GM13977 (cell line): ENCODE data around the gene KIAA1217.

ENCODE experiments used
- DNase-seq: peaks from one replicate; pipeline ENCODE4 v3.0.0; 2012; ENCODE audit warnings: low spot score
- CTCF ChIP-seq: IDR thresholded peaks from 2 replicates; pipeline ENCODE4 v1.5.1; 2012; ENCODE audit warnings: mild to moderate bottlenecking, control low read depth; ENCODE audit not compliant: insufficient read depth; ENCODE audit errors: extremely low read depth, missing control alignments
- in situ Hi-C: fragments of 300-500 bp; cut with MboI; formaldehyde crosslinking; loops from one replicate; pipeline ENCODE4 v1.12.0; 2022; ENCODE audit warnings: low sequenced_read_pairs, low pct_unique_long_range_greater_than_20kb, mixed read lengths, inconsistent platforms; ENCODE audit not compliant: unreplicated experiment

KIAA1217 gene

GRCh38 chr10:24432478-24433416, 223.8 kb downstream of the KIAA1217 start:
- TF ChIP-seq CTCF: no peak
- no peak for DNase-seq
- in situ Hi-C loops: no loop called here

- in situ Hi-C loops: no loop called here
- TF ChIP-seq CTCF: no peak
- DNase-seq: no peak
Observed at GRCh38 chr10:24433705-24434104, 224.8 kb downstream of the KIAA1217 start.

- TF ChIP-seq CTCF: no peak
- DNase-seq: no peak
- in situ Hi-C loops: no loop called here
Observed at GRCh38 chr10:24434961-24435360, 226.0 kb downstream of the KIAA1217 start.

GRCh38 chr10:24435374-24435773, 226.4 kb downstream of the KIAA1217 start:
- in situ Hi-C loops: no loop called here
- DNase-seq: no peak

GRCh38 chr10:24437302-24437701, 228.4 kb downstream of the KIAA1217 start:
- in situ Hi-C loops: no loop called here
- no peak for DNase-seq

More at GRCh38 chr10:24435374-24435773, 226.4 kb downstream of the KIAA1217 start:
- TF ChIP-seq CTCF: no peak

GRCh38 chr10:24438800-24439199, 229.9 kb downstream of the KIAA1217 start:
- DNase-seq: no peak
- in situ Hi-C loops: no loop called here
- TF ChIP-seq CTCF: no peak

More at GRCh38 chr10:24437302-24437701, 228.4 kb downstream of the KIAA1217 start:
- no peak for TF ChIP-seq CTCF
